NCI-H1930 (cell line): ENCODE data around the gene REEP2.
"Not testable (repeated sequence)": the region's sequence is repeated elsewhere in the genome, so short reads cannot be mapped to it uniquely, and the experiment has no call there.

Experiments
- DNase-seq, 2 experiments: peaks; one replicate each; lab custom pipeline; 2025; lab: John Stamatoyannopoulos, UW

REEP2 gene, protein sequence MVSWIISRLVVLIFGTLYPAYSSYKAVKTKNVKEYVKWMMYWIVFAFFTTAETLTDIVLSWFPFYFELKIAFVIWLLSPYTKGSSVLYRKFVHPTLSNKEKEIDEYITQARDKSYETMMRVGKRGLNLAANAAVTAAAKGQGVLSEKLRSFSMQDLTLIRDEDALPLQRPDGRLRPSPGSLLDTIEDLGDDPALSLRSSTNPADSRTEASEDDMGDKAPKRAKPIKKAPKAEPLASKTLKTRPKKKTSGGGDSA

DNA sequence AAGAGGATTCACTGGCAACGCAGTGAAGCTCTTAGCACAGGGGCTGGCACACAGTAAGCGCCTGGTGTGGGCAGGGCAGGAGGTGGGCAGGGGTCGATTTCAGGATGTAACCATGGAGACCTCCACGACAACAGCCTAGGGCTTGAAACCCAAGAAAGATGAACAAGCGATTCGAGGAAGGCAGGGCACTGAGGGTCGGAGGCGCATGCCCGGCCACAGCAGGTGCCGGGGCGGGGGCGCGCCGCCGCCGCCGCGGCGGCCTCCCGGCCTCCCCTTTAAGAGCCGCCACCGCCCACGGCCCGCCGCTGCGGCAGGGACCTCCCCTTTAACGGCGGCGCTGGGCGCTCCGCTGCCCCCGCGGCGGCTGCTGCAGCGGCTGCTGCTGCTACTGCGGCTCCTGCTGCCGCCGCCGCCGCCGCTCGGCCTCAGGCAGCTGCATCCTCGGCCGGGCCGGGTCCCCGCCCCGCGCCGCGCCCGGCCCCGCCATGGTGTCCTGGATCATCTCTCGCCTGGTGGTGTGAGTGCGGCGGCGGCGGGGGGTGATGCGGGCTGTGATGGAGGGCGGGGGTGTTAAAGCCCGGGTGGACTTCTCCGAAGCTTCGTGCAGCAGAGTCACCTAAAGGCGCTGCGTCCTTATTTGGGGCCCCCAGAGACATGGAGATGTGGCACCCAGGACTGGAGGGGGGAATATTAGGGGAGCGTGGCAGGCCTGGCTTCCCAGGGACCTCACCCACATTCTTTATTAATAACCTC, at the start of gene REEP2:
Gene REEP2 (plus strand): TSS at position 334 of the 753 bp plus-strand sequence. CDS start 152 bp downstream, at position 486.
- DNase-seq: peak; percentile 11 to 42

DNA sequence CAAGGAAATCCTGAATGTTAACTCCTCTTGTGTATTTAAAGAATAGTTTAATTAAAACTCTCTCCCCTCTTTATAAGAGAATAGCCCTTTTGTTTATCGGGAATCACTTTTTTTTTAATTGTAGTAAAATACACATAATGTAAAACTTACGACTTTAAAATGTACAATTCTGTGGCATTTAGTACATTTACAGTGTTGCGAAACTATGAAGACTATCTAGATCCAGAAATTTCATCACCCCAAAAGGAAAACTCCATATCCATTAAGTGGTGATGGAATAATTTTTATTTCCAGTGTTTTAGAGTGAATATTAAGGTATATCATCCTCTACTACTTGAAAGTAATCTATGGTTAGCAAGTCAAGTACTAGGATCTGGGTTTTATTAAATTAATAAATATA, 49.5 kb upstream of the REEP2 start:
- DNase-seq: no peak

DNA sequence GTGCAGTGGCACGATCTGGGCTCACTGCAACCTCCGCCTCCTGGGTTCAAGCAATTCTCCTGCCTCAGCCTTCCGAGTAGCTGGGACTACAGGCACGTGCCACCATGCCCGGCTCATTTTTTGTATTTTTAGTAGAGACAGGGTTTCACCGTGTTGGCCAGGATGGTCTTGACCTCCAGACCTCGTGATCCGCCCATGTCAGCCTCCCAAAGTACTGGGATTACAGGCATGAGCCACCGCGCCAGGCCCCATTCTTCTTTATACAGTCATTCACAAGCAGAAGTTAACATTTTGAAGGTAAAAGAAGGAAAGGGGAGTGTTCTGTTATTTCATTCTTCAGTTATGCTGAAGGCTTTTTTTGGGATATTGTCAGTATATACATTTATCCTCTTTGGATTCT, 48.9 kb upstream of the REEP2 start:
- DNase-seq: not testable (repeated sequence)

DNA sequence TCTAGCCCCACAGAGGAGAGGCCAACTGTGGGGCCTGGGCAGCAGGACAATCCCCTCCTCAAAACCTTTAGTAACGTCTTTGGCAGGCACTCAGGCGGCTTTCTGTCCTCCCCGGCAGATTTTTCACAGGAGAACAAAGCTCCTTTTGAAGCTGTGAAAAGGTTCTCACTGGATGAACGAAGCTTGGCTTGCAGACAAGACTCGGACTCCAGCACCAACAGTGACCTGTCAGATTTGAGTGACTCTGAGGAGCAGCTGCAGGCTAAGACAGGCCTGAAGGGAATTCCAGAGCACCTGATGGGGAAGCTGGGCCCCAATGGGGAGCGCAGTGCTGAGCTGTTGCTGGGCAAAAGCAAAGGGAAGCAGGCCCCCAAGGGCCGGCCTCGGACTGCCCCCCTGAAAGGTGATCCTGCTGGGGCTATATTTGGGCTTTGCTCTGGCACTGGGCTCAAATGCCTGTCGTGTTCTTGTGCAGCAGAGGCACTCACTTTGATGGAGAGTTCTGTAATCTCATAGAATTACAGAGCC, 46.9 kb upstream of the REEP2 start:
- DNase-seq: no peak

DNA sequence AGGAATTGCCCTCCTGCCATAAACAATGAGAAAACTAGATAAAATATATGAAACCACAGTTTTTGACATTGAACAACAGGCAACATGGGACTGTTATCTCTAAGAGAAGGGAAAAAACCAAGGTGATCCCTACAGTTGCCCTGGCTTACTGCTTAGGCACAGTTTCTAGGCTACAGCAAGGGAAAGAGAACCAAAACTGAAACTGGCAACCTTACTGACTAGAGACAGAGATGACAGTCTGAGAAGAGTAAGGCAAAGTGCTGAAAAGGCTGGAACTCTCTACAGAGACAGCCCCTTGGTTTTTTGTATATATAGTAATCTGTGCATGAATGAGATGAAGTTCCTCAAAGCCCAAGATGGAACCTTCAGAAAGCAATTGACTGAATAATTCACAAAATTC, 36.2 kb upstream of the REEP2 start:
- no peak for DNase-seq

DNA sequence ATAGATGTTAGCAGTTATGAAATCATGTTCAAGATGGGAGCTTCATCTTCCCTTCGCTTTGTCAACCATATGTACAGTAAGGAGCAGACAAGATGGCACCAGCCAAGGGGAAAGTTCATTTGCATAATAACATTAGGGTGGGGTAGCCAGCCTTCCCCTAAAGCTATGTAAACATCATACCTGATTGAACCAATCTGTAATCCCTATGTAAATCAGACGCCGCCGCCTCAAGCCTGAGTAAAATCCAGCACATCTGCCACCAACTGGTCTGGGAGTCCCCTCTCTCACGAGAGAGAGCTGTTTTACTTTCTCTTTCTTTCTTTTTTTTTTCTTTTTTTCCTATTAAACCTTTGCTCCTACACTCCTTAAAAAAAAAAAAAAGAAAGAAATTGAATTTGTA, 30.8 kb upstream of the REEP2 start:
- peak in 1 of 2 experiments; percentile 3 for DNase-seq

DNA sequence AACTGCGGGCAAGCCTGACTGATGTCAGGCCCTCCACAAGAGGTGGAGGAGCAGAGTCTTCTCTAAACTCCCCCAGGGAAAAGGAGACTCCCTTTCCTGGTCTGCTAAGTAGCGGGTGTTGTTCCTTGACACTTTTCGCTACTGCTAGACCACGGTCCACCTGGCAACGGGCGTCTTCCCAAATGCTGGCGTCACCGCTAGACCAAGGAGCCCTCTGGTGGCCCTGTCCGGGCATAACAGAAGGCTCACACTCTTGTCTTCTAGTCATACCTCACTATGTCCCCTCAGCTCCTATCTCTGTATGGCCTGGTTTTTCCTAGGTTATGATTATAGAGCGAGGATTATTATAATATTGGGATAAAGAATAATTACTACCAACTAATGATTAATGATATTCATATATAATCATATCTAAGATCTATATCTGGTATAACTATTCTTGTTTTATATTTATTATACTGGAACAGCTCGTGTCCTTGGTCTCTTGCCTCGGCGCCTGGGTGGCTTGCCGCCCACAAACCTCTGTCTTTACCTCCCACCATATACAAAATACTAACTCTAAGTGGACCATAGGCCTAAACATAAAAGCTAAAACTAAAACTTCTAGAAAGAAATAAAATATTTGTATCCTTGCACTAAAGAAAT, 27.7 kb upstream of the REEP2 start:
- DNase-seq: not testable (repeated sequence)

DNA sequence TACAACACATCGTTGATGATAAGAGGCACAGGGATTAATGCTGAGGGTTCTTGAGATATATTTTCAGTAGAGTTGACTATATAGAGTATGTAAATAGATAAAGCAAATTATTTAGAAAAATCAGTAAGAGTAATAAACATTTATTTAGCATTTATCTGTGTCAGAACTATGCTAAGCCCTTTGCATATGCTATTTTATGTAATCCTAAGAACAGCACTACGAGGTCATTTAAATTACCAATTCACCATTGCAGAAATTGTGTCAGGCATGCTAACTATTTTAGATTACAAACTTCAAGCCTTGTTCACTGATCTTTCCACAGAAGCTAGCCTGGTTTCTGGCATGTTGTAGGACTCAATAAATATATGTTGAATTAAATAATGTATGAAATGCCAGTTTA, 20.4 kb upstream of the REEP2 start:
- no peak for DNase-seq

DNA sequence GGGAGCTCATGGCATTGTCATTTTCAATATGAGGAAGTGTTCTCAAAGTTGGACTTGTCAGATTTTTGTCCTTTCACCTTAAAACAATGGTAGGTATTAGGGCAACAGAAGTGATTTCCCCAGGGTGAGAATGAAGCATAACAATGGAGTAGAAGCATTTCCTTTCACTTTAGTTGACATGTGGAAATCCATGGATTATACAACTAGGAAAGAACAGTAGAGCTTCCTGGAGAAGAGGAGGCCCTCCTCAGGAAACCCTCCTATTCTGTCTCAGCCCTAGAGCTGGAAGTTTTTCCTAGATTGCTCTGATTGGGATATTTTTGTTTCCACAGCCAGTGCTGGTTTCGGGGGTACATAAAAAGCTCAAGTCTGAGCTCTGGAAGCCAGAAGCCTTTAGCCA, 13.8 kb upstream of the REEP2 start:
- DNase-seq: no peak

DNA sequence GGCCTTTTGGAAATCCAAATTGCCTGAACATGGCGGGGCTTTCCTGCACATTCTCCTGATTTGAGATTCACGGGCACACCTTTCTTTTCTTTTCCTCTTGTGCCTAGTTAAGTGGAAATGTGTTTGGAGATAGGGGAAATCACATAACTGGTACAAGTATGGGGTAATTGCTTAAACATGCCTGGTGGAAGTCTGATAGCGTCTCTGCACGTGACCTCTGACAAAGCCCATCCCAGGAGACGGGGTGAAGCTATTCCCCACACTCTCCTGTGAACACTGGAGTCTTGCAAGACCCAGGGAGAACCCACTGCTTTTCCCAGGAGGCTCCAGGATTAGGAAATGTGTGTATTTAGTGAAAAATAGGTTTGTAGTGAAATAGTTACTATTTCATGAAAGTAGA, 2.9 kb upstream of the REEP2 start:
- DNase-seq: no peak

DNA sequence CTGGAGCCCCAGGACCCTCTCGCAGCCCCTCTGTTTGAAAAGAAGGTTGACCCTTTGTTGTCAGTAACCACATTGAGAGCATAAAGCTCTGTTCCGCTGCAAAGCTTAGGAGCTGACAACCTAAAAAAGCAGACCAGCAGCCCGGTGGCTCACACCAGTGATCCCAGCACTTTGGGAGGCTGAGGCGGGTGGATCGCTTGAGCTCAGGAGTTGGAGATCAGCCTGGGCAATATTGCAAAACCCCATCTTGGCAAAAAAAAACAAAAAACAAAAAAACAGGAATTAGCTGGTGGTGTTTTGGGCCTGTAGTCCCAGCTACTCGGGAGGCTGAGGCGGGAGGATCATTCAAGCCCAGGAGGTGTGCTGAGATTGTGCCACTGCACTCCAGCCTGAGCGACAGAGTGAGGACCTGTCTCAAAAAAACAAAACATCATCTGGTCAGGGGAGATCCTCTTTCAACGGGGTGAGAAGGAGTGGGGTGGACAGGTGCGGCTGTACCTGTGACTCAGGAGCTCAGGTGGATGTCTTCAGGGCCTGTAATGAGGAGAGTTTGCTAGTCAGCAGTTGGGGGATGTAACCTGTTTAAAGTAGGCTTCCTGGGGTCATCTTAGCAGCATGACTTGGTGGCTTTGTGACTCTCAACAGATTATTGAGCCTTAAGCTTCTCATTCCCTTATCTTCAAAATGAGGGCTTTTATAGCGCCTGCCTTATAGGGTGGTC, 694 bp upstream of the REEP2 start:
- no peak for DNase-seq

DNA sequence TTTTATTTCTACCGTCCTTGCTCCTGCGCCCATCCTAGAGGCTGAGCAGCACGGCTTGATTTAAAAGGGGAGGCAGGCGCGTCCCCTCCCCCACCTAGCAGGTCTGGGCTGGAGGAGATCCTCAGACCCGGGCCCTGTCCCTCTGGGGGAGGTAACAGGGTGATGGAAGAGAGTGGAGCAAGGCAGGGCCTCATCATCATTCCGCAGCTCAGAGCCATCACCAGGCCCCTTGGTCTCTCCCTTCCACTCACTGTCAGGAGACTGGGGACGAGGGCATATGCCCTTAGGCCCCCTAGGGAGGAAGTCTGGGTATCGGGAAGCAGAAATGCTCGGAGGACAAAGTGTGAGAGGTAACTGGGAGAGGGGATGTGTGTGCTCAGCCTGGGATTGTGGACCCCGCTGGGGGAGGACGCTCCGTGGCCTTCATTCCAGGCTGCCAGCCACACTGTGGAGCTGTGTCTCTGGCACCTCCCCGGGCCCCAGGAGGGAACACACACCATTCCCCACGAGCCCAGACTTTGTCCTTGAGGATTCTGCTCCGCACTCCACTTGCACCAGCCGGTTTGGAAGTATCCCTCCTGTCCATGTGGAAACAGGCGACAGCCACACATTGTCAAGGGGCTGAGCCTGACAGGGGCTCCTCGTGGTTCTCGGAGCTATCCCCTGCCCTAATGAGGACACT, 761 bp downstream of the REEP2 start:
- DNase-seq: no peak

DNA sequence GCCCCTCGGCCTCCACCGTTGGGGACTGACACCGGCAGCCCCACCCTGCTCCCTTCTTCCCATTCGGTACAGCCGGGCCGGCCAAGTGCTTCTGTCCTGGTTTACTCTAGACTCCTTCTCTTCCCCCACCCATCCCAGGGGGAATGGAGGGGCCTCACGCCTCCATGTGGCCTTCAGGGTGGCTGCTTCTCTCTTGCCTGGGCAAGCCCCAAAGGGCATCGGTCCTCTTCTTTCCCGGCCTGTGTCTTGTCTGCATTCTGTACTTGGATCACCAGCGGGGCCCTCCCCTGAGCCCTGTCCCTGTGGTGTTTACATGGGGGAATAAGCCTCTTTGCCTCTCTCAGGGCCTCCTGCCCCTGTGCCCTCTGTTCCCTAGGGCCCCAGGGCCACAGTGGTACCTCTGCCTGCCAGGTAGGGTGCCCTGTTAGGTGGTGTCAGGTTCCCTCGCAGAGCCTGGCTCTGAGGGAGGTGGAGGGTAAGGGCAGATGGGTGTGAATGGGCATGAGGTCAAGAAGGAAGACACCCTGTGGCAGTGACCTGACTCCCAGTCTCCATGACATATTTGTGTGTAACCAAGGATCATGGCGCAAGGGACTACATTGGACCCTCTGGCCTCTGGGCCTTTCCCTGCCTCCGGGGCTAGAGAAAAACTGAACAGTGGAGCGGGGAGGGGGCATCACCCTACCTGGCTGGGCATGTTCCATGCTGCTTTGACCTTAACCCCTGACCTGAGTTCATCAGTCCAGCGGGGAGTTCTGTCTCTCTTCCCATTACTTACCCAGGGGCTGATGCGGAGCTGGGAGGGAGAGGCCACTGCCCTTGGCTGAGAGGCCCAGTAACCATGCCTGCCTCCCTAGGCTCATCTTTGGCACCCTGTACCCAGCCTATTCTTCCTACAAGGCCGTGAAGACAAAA, 1.6 kb downstream of the REEP2 start:
- no peak for DNase-seq

DNA sequence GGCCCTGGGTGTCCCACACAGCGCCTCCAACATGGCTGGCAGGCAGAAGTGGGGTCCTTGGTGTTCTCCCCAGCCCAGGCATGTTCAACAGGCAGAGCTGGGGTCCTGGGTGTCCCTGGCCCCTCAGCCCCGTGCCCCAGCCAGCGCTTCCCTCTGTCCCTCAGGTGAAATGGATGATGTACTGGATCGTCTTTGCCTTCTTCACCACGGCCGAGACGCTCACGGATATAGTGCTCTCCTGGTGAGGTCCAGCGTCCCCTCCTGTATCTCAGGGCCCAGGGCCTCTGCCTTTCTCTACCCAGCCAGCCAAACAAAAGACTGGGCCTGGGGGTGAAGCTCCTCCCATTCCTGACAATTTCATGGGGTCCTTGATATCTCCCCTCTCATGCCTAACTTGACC, 2.4 kb downstream of the REEP2 start:
- DNase-seq: no peak

DNA sequence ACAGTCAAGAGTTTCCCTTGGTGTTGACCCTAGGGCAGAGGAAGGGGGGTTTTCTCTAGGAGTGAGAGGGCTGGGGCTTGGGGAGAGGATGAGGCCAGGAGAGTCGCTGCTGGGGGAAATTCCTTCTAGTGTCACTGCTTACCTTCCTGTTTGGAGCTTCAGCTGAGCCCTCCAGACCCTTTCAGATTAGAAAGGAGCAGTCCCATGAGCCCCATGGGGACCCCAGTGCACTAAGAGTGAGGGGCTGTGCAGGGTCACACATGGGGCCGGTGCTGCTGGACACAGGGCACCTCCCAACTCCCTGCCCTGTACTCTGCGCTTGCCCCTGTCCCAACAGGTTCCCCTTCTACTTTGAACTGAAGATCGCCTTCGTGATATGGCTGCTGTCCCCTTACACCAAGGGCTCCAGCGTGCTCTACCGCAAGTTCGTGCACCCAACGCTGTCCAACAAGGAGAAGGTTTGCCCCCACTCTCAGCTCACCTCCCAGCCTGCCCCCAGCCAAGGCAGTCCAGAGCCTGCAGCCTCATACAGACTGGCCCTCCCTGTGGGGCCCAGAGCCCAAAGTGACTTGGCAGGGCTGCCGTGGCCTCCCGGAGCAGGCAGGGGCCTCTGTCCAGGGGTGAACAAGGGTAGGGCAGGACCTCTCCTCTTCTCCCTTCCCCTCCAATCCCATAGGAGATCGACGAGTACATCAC, 5.4 kb downstream of the REEP2 start:
- no peak for DNase-seq

DNA sequence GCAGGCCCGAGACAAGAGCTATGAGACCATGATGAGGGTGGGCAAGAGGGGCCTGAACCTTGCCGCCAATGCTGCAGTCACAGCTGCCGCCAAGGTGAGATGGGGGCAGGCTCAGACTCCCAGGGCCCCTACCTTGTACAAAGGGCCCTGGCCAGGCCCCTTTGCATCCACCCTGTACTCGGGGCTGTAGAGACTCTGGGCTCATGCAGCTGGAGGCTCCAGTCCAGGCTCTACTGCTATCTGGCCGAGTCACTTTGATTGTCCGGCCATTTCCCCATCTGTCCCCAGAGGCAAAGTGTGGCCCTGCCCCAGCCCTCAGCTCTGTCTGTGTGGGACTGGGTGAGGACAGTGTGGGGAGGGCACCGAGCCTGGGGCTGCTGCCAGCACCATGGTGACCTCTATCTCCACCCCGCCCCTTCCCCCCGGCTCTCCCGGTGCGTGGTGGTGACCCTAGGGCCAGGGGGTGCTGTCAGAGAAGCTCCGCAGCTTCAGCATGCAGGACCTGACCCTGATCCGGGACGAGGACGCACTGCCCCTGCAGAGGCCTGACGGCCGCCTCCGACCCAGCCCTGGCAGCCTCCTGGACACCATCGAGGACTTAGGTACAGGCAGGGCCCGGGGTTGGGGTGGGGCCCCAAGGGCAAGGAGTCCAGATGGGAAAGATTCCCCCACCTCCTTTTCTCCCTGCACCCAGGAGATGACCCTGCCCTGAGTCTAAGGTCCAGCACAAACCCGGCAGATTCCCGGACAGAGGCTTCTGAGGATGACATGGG, 6.1 kb downstream of the REEP2 start:
- no peak for DNase-seq

DNA sequence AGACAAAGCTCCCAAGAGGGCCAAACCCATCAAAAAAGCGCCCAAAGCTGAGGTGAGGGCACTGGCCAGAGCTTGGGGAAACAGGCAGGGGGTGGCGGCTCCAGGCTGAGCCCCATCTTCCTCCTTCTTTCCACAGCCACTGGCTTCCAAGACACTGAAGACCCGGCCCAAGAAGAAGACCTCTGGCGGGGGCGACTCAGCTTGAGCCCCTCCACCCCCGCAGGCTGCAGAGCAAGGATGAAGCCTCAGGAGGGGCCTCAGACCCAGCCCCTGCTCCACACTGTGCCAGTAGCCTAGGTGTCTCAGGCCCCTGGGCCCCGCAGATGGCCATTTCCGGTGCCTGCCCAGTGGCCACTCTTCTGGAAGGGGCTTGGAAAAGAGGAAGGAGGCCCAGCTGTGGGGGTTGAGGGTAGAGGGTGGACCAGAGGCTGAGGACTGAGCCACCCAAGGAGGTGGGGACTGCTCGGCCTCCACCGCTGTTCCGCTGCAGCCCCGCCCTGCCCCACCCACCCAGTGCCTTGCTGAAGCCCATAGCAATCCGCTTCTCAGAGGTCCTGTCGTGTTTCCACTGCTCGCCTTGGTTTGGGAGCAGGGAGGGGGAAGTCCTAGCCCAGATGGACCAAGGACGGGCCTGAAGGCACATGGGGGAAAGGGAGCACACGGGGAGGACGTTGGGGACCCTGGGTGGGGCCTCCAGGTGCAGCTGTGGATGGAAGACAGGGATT, 6.9 kb downstream of the REEP2 start:
- no peak for DNase-seq

DNA sequence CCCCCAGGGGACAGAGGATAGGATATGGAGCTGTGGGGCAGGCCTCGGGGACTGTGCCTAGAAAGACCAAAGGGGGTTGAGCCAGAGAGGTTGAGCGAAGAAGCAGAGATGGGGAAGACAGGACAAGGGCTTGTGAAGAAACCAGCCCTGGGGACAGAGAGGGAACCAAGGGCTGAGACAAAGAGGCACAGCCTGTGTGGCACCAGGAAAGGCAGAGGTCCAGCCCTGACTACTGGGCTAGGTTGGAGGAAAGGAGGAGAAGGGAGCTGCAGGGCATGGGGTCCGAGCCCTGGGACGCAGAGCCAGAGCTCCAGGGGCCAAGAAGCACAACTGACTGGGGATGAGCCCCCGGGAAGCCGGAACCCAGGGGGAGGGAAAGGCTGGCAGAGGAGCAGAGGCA, 9.2 kb downstream of the REEP2 start:
- no peak for DNase-seq
